ENCODE results near the gene PTPN21. TPM values are rescaled to one million over a fixed set of nuclear protein-coding genes. Genes with fewer than 3 reads are reported as not detected.
A peak's percentile ranks its signal among the peaks of the same experiment; 100 is the strongest.

PTPN21 gene
- total RNA-seq, 1 experiment from 2014 or later = 15.0 TPM

GRCh38 chr14:88424573-88424972, 130.2 kb downstream of the PTPN21 start:
- no peak for DNase-seq (ENCODE audit: low read depth, low spot score)
- intact Hi-C loops (cut with micrococcal nuclease; ENCODE audit: unreplicated experiment) (no loop called here), in situ Hi-C loops (cut with HindIII; ENCODE audit: low pct_unique_long_range_greater_than_20kb, low sequenced_read_pairs) (no loop called here)
- no TSS peak for BruUV-seq (replicated peaks)
- no peaks in the 10 kb centered on the region for H3K9me3 ChIP-seq (ENCODE audit: control insufficient read depth, insufficient read depth, low read depth, low read length)
- ChIA-PET CTCF (no interaction called here), POLR2A (no interaction called here)
- TF ChIP-seq POLR2AphosphoS5 (IDR thresholded peaks at IDR 0.05; ENCODE audit: low read depth, low read length) (no peak), REST (IDR thresholded peaks at IDR 0.05; ENCODE audit: insufficient read depth in 1 of 2, low read depth in 2 of 2, low read length in 1 of 2) (no peak), SIN3A (IDR thresholded peaks at IDR 0.05; ENCODE audit: borderline replicate concordance, insufficient read depth, low read depth, low read length) (no peak), TCF7L2 (IDR thresholded peaks at IDR 0.05; ENCODE audit: low read depth, low read length) (no peak), CTCF (IDR thresholded peaks at IDR 0.05) (no peak)
- no peaks in the 10 kb centered on the region for H3K36me3 ChIP-seq (ENCODE audit: control insufficient read depth, insufficient read depth, low read length)
- H3K4me1 ChIP-seq (ENCODE audit: control insufficient read depth, insufficient read depth, low read length) = no peaks in the 10 kb centered on the region
- no peak overlapping the region for H3K4me3 ChIP-seq (ENCODE audit: low read depth in 2 of 2, low read length in 2 of 2)
- H3K27ac ChIP-seq (ENCODE audit: low read length) = no peak overlapping the region
- H3K27me3 ChIP-seq (ENCODE audit: control insufficient read depth, insufficient read depth, low read length) = no peaks in the 10 kb centered on the region
- no peak for ATAC-seq

DNA sequence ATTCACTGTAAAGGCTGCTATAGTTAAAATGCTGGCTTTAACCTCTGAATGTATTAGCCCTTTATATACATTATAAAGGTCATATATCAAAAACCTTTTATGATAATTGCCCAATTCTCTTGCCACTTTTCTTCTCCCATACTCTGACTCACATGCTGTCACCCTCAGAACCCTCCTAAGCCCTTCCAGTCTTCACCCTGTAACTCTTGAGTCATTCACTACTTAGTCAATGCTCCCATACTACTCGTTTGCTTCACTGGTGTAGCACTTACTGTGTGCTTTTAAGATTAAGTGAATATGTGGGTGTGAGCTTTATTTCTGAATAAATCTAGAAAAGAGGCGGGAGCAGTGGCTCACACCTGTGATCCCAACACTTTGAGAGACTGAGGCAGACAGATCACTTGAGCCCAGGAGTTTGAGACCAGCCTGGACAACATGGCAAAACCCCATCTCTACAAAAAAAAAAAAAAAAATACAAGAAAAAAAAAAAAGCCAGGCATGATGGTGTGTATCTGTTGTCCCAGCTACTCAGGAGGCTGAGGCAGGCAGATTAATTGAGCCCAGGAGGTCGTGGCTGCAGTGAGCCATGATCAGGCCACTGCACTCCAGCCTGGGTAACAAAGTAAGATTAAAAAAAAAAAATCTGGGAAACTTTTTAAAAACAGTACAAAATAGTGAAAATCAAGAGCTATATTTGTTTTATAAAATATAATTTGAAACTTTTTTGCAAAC, 131.7 kb downstream of the PTPN21 start:
- Histone ChIP-seq H3K4me1 (ENCODE audit: control insufficient read depth, insufficient read depth, low read length) (no peaks in the 10 kb centered on the region), H3K27ac (ENCODE audit: low read length) (no peak overlapping the region), H3K27me3 (ENCODE audit: control insufficient read depth, insufficient read depth, low read length) (no peaks in the 10 kb centered on the region), H3K36me3 (ENCODE audit: control insufficient read depth, insufficient read depth, low read length) (no peaks in the 10 kb centered on the region), H3K9me3 (ENCODE audit: control insufficient read depth, insufficient read depth, low read depth, low read length) (no peaks in the 10 kb centered on the region), H3K4me3 (ENCODE audit: low read depth in 2 of 2, low read length in 2 of 2) (no peak overlapping the region)
- ChIA-PET CTCF (no interaction called here), POLR2A (no interaction called here)
- DNase-seq (ENCODE audit: low read depth, low spot score) (peak; percentile 2), ATAC-seq (no peak)
- in situ Hi-C loops (cut with HindIII; ENCODE audit: low pct_unique_long_range_greater_than_20kb, low sequenced_read_pairs) = no loop called here
- intact Hi-C loops (cut with micrococcal nuclease; ENCODE audit: unreplicated experiment) = no loop called here
- TF ChIP-seq SIN3A (IDR thresholded peaks at IDR 0.05; ENCODE audit: borderline replicate concordance, insufficient read depth, low read depth, low read length) (no peak), REST (IDR thresholded peaks at IDR 0.05; ENCODE audit: insufficient read depth in 1 of 2, low read depth in 2 of 2, low read length in 1 of 2) (no peak), TCF7L2 (IDR thresholded peaks at IDR 0.05; ENCODE audit: low read depth, low read length) (no peak), CTCF (IDR thresholded peaks at IDR 0.05) (no peak)
- BruUV-seq (replicated peaks) = no TSS peak
